ENCODE results near the gene DCLK3.
A peak's percentile ranks its signal among the peaks of the same experiment; 100 is the strongest.

DCLK3 gene

GRCh38 chr3:36736301-36736700 lies 28.1 kb downstream of the DCLK3 start:
- H3K79me2 ChIP-seq (ENCODE audit: control insufficient read depth, insufficient read depth, low read length, unreplicated experiment) = no peaks in the 10 kb centered on the region
- H3K4me1 ChIP-seq (ENCODE audit: control insufficient read depth, insufficient read depth, low read length, unreplicated experiment) = no peaks in the 10 kb centered on the region
- no peak overlapping the region for H2AFZ ChIP-seq (ENCODE audit: low read length, unreplicated experiment)
- peaks cover 4% of the 10 kb centered on the region; the same call in 1 of the 2 replicates for H3K27me3 ChIP-seq (ENCODE audit: insufficient read depth, low read length)
- H3K27ac ChIP-seq (ENCODE audit: low read depth, low read length) = no peak overlapping the region
- no peak overlapping the region for H3K4me3 ChIP-seq (ENCODE audit: low read depth, low read length)
- no peaks in the 10 kb centered on the region for H3K36me3 ChIP-seq (ENCODE audit: insufficient read depth, low read length)

- Histone ChIP-seq H3K79me2 (ENCODE audit: control insufficient read depth, insufficient read depth, low read length, unreplicated experiment) (no peaks in the 10 kb centered on the region), H2AFZ (ENCODE audit: low read length, unreplicated experiment) (no peak overlapping the region), H3K27me3 (ENCODE audit: insufficient read depth, low read length) (peaks cover 4% of the 10 kb centered on the region; the same call in 1 of the 2 replicates)
These were observed 29.6 kb downstream of the DCLK3 start for GRCh38 chr3:36734742-36735141.

GRCh38 chr3:36733723-36734122 lies 30.6 kb downstream of the DCLK3 start:
- Histone ChIP-seq H3K27me3 (ENCODE audit: insufficient read depth, low read length) (peaks cover 4% of the 10 kb centered on the region; the same call in 1 of the 2 replicates), H3K79me2 (ENCODE audit: control insufficient read depth, insufficient read depth, low read length, unreplicated experiment) (no peaks in the 10 kb centered on the region), H3K36me3 (ENCODE audit: insufficient read depth, low read length) (no peaks in the 10 kb centered on the region), H2AFZ (ENCODE audit: low read length, unreplicated experiment) (no peak overlapping the region), H3K4me1 (ENCODE audit: control insufficient read depth, insufficient read depth, low read length, unreplicated experiment) (no peaks in the 10 kb centered on the region), H3K27ac (ENCODE audit: low read depth, low read length) (no peak overlapping the region), H3K4me3 (ENCODE audit: low read depth, low read length) (no peak overlapping the region)

More at GRCh38 chr3:36734742-36735141, 29.6 kb downstream of the DCLK3 start:
- Histone ChIP-seq H3K4me1 (ENCODE audit: control insufficient read depth, insufficient read depth, low read length, unreplicated experiment) (no peaks in the 10 kb centered on the region), H3K27ac (ENCODE audit: low read depth, low read length) (no peak overlapping the region), H3K4me3 (ENCODE audit: low read depth, low read length) (no peak overlapping the region), H3K36me3 (ENCODE audit: insufficient read depth, low read length) (no peaks in the 10 kb centered on the region)

GRCh38 chr3:36733162-36733696 lies 31.1 kb downstream of the DCLK3 start:
- Histone ChIP-seq H3K79me2 (ENCODE audit: control insufficient read depth, insufficient read depth, low read length, unreplicated experiment) (no peaks in the 10 kb centered on the region), H3K36me3 (ENCODE audit: insufficient read depth, low read length) (no peaks in the 10 kb centered on the region), H2AFZ (ENCODE audit: low read length, unreplicated experiment) (no peak overlapping the region), H3K4me1 (ENCODE audit: control insufficient read depth, insufficient read depth, low read length, unreplicated experiment) (no peaks in the 10 kb centered on the region), H3K27me3 (ENCODE audit: insufficient read depth, low read length) (peaks cover 5% of the 10 kb centered on the region; the same call in 1 of the 2 replicates), H3K4me3 (ENCODE audit: low read depth, low read length) (no peak overlapping the region), H3K27ac (ENCODE audit: low read depth, low read length) (no peak overlapping the region)

GRCh38 chr3:36730966-36731365 lies 33.4 kb downstream of the DCLK3 start:
- Histone ChIP-seq H3K79me2 (ENCODE audit: control insufficient read depth, insufficient read depth, low read length, unreplicated experiment) (no peaks in the 10 kb centered on the region), H3K4me1 (ENCODE audit: control insufficient read depth, insufficient read depth, low read length, unreplicated experiment) (no peaks in the 10 kb centered on the region), H3K27ac (ENCODE audit: low read depth, low read length) (no peak overlapping the region), H3K36me3 (ENCODE audit: insufficient read depth, low read length) (no peaks in the 10 kb centered on the region), H2AFZ (ENCODE audit: low read length, unreplicated experiment) (no peak overlapping the region), H3K4me3 (ENCODE audit: low read depth, low read length) (no peak overlapping the region), H3K27me3 (ENCODE audit: insufficient read depth, low read length) (peaks cover 18% of the 10 kb centered on the region)

GRCh38 chr3:36729204-36730056 lies 34.9 kb downstream of the DCLK3 start:
- Histone ChIP-seq H3K27ac (ENCODE audit: low read depth, low read length) (no peak overlapping the region), H3K27me3 (ENCODE audit: insufficient read depth, low read length) (peaks cover 14% of the 10 kb centered on the region; the same call in 1 of the 2 replicates), H3K4me3 (ENCODE audit: low read depth, low read length) (no peak overlapping the region), H3K79me2 (ENCODE audit: control insufficient read depth, insufficient read depth, low read length, unreplicated experiment) (no peaks in the 10 kb centered on the region), H2AFZ (ENCODE audit: low read length, unreplicated experiment) (no peak overlapping the region), H3K4me1 (ENCODE audit: control insufficient read depth, insufficient read depth, low read length, unreplicated experiment) (no peaks in the 10 kb centered on the region), H3K36me3 (ENCODE audit: insufficient read depth, low read length) (no peaks in the 10 kb centered on the region)

GRCh38 chr3:36714343-36715086 lies 49.8 kb downstream of the DCLK3 start:
- Histone ChIP-seq H3K4me1 (ENCODE audit: control insufficient read depth, insufficient read depth, low read length, unreplicated experiment) (peaks cover 9% of the 10 kb centered on the region), H3K79me2 (ENCODE audit: control insufficient read depth, insufficient read depth, low read length, unreplicated experiment) (no peaks in the 10 kb centered on the region), H3K27me3 (ENCODE audit: insufficient read depth, low read length) (peaks cover 5% of the 10 kb centered on the region; the same call in 1 of the 2 replicates), H3K27ac (ENCODE audit: low read depth, low read length) (no peak overlapping the region), H3K36me3 (ENCODE audit: insufficient read depth, low read length) (no peaks in the 10 kb centered on the region), H3K4me3 (ENCODE audit: low read depth, low read length) (no peak overlapping the region), H2AFZ (ENCODE audit: low read length, unreplicated experiment) (peak overlapping the region; percentile 26)

GRCh38 chr3:36713904-36714303 lies 50.4 kb downstream of the DCLK3 start:
- Histone ChIP-seq H3K79me2 (ENCODE audit: control insufficient read depth, insufficient read depth, low read length, unreplicated experiment) (no peaks in the 10 kb centered on the region), H3K4me3 (ENCODE audit: low read depth, low read length) (no peak overlapping the region), H3K27ac (ENCODE audit: low read depth, low read length) (no peak overlapping the region), H2AFZ (ENCODE audit: low read length, unreplicated experiment) (peak overlapping the region; percentile 26), H3K36me3 (ENCODE audit: insufficient read depth, low read length) (no peaks in the 10 kb centered on the region), H3K4me1 (ENCODE audit: control insufficient read depth, insufficient read depth, low read length, unreplicated experiment) (peaks cover 9% of the 10 kb centered on the region), H3K27me3 (ENCODE audit: insufficient read depth, low read length) (no peaks in the 10 kb centered on the region; the same call in 1 of the 2 replicates)

- Histone ChIP-seq H3K4me1 (ENCODE audit: control insufficient read depth, insufficient read depth, low read length, unreplicated experiment) (peaks cover 18% of the 10 kb centered on the region), H3K27ac (ENCODE audit: low read depth, low read length) (no peak overlapping the region), H3K36me3 (ENCODE audit: insufficient read depth, low read length) (no peaks in the 10 kb centered on the region), H3K4me3 (ENCODE audit: low read depth, low read length) (no peak overlapping the region), H3K79me2 (ENCODE audit: control insufficient read depth, insufficient read depth, low read length, unreplicated experiment) (no peaks in the 10 kb centered on the region), H3K27me3 (ENCODE audit: insufficient read depth, low read length) (no peaks in the 10 kb centered on the region), H2AFZ (ENCODE audit: low read length, unreplicated experiment) (no peak overlapping the region)
These were observed 53.7 kb downstream of the DCLK3 start for GRCh38 chr3:36710606-36711005.

- H3K27me3 ChIP-seq (ENCODE audit: insufficient read depth, low read length) = no peaks in the 10 kb centered on the region
- H3K27ac ChIP-seq (ENCODE audit: low read depth, low read length) = no peak overlapping the region
- H3K79me2 ChIP-seq (ENCODE audit: control insufficient read depth, insufficient read depth, low read length, unreplicated experiment) = no peaks in the 10 kb centered on the region
- no peak overlapping the region for H2AFZ ChIP-seq (ENCODE audit: low read length, unreplicated experiment)
- peaks cover 18% of the 10 kb centered on the region for H3K4me1 ChIP-seq (ENCODE audit: control insufficient read depth, insufficient read depth, low read length, unreplicated experiment)
- H3K36me3 ChIP-seq (ENCODE audit: insufficient read depth, low read length) = no peaks in the 10 kb centered on the region
- H3K4me3 ChIP-seq (ENCODE audit: low read depth, low read length) = no peak overlapping the region
These were observed 54.5 kb downstream of the DCLK3 start for GRCh38 chr3:36709826-36710365.

Data from ACC112 (cell line).